ENCODE results near the gene CENATAC. TPM values are rescaled to one million over a fixed set of nuclear protein-coding genes. Genes with fewer than 3 reads are reported as not detected.

CENATAC gene
- total and polyA plus RNA-seq, 9 of the 15 experiments (the other 6 are each of a cell fraction or from before 2014, with no cell fraction given), result 2.4 to 25.5 (median 13.7) TPM

DNA sequence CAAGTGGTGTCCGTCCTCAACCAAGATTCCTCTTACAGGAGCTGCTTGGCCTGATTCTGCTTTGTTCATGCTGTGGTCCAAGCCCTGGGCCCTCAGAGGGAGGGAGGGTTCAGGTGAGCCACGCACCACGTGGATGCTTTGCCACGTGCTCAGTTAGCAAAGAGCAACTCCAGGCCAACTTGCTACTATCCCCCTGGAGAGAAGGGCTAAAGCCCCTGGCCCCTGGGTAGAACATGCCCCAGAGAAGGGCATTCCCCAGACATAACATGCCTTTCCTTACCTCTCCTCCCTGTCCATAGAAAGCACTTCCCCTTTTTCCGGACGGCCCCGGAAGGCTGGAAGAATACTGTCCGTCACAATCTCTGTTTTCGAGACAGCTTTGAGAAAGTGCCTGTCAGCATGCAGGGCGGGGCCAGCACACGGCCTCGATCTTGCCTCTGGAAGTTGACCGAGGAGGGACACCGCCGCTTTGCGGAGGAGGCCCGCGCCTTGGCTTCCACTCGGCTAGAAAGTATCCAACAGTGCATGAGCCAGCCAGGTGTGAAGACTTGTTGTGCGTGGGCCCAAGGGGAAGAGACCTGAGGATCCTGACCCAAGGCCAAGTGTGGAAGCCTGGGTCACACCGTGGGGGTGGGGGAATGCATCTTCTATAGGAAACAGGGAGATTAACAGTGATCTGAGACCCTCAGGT lies 17.6 kb upstream of the CENATAC start (continued):
- TF ChIP-seq, protein P1, sequence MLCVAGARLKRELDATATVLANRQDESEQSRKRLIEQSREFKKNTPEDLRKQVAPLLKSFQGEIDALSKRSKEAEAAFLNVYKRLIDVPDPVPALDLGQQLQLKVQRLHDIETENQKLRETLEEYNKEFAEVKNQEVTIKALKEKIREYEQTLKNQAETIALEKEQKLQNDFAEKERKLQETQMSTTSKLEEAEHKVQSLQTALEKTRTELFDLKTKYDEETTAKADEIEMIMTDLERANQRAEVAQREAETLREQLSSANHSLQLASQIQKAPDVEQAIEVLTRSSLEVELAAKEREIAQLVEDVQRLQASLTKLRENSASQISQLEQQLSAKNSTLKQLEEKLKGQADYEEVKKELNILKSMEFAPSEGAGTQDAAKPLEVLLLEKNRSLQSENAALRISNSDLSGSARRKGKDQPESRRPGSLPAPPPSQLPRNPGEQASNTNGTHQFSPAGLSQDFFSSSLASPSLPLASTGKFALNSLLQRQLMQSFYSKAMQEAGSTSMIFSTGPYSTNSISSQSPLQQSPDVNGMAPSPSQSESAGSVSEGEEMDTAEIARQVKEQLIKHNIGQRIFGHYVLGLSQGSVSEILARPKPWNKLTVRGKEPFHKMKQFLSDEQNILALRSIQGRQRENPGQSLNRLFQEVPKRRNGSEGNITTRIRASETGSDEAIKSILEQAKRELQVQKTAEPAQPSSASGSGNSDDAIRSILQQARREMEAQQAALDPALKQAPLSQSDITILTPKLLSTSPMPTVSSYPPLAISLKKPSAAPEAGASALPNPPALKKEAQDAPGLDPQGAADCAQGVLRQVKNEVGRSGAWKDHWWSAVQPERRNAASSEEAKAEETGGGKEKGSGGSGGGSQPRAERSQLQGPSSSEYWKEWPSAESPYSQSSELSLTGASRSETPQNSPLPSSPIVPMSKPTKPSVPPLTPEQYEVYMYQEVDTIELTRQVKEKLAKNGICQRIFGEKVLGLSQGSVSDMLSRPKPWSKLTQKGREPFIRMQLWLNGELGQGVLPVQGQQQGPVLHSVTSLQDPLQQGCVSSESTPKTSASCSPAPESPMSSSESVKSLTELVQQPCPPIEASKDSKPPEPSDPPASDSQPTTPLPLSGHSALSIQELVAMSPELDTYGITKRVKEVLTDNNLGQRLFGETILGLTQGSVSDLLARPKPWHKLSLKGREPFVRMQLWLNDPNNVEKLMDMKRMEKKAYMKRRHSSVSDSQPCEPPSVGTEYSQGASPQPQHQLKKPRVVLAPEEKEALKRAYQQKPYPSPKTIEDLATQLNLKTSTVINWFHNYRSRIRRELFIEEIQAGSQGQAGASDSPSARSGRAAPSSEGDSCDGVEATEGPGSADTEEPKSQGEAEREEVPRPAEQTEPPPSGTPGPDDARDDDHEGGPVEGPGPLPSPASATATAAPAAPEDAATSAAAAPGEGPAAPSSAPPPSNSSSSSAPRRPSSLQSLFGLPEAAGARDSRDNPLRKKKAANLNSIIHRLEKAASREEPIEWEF (CRISPR knock-in tag; IDR thresholded peaks at IDR 0.05), result peak; percentile 21; the same call in 1 of the 2 replicates
- TF ChIP-seq ARNT (IDR thresholded peaks at IDR 0.05) (peak in 1 of 2 experiments; percentile 54; a peak in 2 of 4 replicates), ZNF133 (CRISPR knock-in tag; IDR thresholded peaks at IDR 0.05) (no peak), ZNF174 (CRISPR knock-in tag; IDR thresholded peaks at IDR 0.05) (no peak), ZNF512 (tag; IDR thresholded peaks at IDR 0.05) (no peak), SUPT5H (IDR thresholded peaks at IDR 0.05) (peak; percentile 59; the same call in 1 of the 2 replicates), ZNF586 (CRISPR knock-in tag; conservative IDR thresholded peaks at IDR 0.05) (no peak), SPI1 (IDR thresholded peaks at IDR 0.05; ENCODE audit: borderline replicate concordance, low read depth, low read length) (peak; percentile 100), PRPF4 (IDR thresholded peaks at IDR 0.05; ENCODE audit: insufficient read depth, low read depth, low read length, poor library complexity, severe bottlenecking) (no peak), HEY1 (CRISPR knock-in tag; IDR thresholded peaks at IDR 0.05; ENCODE audit: borderline replicate concordance) (no peak), KLF6 (CRISPR knock-in tag; IDR thresholded peaks at IDR 0.05; ENCODE audit: borderline replicate concordance) (peak; percentile 11; the same call in 1 of the 2 replicates), ZNF778 (CRISPR knock-in tag; IDR thresholded peaks at IDR 0.05) (no peak), L3MBTL2 (IDR thresholded peaks at IDR 0.05) (peak; percentile 96), ZNF232 (CRISPR knock-in tag; IDR thresholded peaks at IDR 0.05) (no peak), PHF21A (IDR thresholded peaks at IDR 0.05; ENCODE audit: borderline replicate concordance, low read depth) (no peak), ZEB2 (IDR thresholded peaks at IDR 0.05) (peak; percentile 82), TRIM28 (IDR thresholded peaks at IDR 0.05) (0 out of 2 replicates have a peak, but pooled peaks have one; percentile 55), FOS (IDR thresholded peaks at IDR 0.05; ENCODE audit: extremely low read depth, insufficient read length) (no peak), ZNF785 (CRISPR knock-in tag; IDR thresholded peaks at IDR 0.05) (no peak), HNRNPL (IDR thresholded peaks at IDR 0.05; ENCODE audit: low read depth, low read length) (no peak), ZFP30 (CRISPR knock-in tag; IDR thresholded peaks at IDR 0.05; ENCODE audit: borderline replicate concordance) (no peak)
- TF ChIP-seq, protein P2, sequence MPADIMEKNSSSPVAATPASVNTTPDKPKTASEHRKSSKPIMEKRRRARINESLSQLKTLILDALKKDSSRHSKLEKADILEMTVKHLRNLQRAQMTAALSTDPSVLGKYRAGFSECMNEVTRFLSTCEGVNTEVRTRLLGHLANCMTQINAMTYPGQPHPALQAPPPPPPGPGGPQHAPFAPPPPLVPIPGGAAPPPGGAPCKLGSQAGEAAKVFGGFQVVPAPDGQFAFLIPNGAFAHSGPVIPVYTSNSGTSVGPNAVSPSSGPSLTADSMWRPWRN (IDR thresholded peaks at IDR 0.05; ENCODE audit: low read depth), result no peak
